OCI-LY3 (cell line): ENCODE results near the gene GRM4.

ENCODE experiments used
- H2AFZ ChIP-seq: fragments of 200-600, 300-600 bp; shearing (Covaris generic); 2 replicates; pipeline ENCODE4 v1.6.0; 2014; ENCODE audit warnings: antibody characterized with exemption, low read depth, low read length
- H3K27ac ChIP-seq: fragments of 200-600, 300-600 bp; sonication (generic); 2 replicates; pipeline ENCODE4 v1.5.1; 2014; ENCODE audit warnings: mild to moderate bottlenecking, low read length, moderate library complexity, mixed read lengths
- H3K27me3 ChIP-seq: fragments of 200-600, 300-600 bp; sonication (generic); 2 replicates; pipeline ENCODE4 v1.6.1; 2014; ENCODE audit warnings: low read depth, low read length, mixed read lengths
- H3K36me3 ChIP-seq: fragments of 200-600, 300-600 bp; sonication (generic); replicated peaks from 2 replicates; pipeline ENCODE3; 2014; ENCODE audit warnings: low read depth, low read length, mixed read lengths
- H3K4me1 ChIP-seq: fragments of 300-600, 200-600 bp; sonication (generic); 2 replicates; pipeline ENCODE4 v1.6.1; 2014; ENCODE audit warnings: low read length, mixed read lengths
- H3K4me2 ChIP-seq: fragments of 200-600, 300-600 bp; sonication (generic); 2 replicates; pipeline ENCODE4 v1.6.1; 2014; ENCODE audit warnings: low read length, mixed read lengths
- H3K4me3 ChIP-seq: fragments of 300-600, 200-600 bp; sonication (generic); 2 replicates; pipeline ENCODE4 v1.5.1; 2014; ENCODE audit warnings: antibody characterized with exemption, mild to moderate bottlenecking, low read length, moderate library complexity
- H3K79me2 ChIP-seq: fragments of 300-600, 200-600 bp; shearing (Covaris generic); 2 replicates; pipeline ENCODE4 v1.6.1; 2014; ENCODE audit warnings: mild to moderate bottlenecking, low read length, mixed read lengths
- H3K9ac ChIP-seq: fragments of 300-600, 200-600 bp; shearing (Covaris generic); 2 replicates; pipeline ENCODE4 v1.6.0; 2014; ENCODE audit warnings: mild to moderate bottlenecking, low read length, moderate library complexity
- H3K9me3 ChIP-seq: fragments of 200-600, 300-600 bp; shearing (Covaris generic); 2 replicates; pipeline ENCODE4 v1.6.1; 2014; ENCODE audit warnings: low read length, mixed read lengths; ENCODE audit not compliant: insufficient read depth
- H4K20me1 ChIP-seq: fragments of 200-600, 300-600 bp; sonication (generic); 2 replicates; pipeline ENCODE4 v1.6.1; 2016; ENCODE audit warnings: low read length, mixed read lengths; ENCODE audit not compliant: insufficient read depth
- EZH2phosphoT487 ChIP-seq: fragments of 200-600 bp; shearing (Covaris generic); IDR thresholded peaks from 2 replicates; pipeline ENCODE4 v1.6.1; 2018; ENCODE audit warnings: antibody characterized with exemption, mixed run types, low read depth
- TF ChIP-seq, protein P1 (sequence below): fragments of 200-600, 300-600 bp; sonication (generic); IDR thresholded peaks from 2 replicates; pipeline ENCODE4 v1.5.1; 2014; ENCODE audit warnings: antibody characterized with exemption, low read length, low read depth

GRM4 gene

DNA sequence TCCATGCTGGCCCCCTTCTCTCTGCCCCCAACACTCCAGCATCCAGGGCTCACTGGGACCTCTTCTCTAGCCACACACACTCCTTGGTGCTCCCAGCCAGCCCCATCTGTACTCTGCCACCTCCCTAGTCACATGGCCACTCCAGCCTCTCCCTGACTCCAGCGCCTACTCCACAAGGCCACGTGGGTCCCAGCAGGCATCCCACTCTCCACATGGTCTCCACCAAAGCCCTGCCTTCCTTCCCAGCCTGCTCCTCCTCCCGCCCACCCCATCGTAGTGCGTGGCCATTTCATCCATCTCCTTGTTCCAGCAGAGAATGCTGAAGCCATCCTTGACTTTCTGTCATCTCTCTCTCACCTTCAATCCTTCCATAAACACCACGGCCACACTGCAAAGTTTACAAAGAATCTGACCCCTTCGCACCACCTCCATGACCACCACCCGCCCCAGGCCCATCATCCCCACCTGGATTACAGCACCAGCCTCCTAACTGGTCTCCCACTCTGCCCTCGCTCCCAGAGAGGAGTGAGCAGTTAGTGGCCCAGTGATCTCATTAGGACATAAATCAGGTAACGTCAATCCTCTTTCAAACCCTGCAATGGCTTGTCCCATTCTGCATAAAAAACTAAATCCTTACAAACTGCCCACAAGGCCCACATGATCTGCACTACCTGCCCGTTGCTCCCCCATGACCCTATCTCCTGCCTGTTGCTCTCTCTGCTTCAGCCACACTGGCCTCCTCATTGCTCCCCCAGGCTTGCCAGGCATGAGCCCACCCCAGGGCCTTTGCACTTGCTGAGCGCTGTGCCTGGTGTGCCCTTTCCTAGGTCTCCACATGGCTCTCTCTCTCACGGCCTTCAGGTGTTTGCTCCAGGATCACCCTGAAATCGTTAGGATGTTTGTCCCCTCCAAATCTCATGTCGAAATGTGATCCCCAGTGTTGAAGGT is 96.2 kb downstream of the GRM4 start:
- H4K20me1 ChIP-seq = no peaks in the 10 kb centered on the region
- H3K9ac ChIP-seq = no peak overlapping the region
- no peak overlapping the region for H2AFZ ChIP-seq
- H3K4me3 ChIP-seq = no peak overlapping the region
- H3K9me3 ChIP-seq = no peaks in the 10 kb centered on the region
- H3K27ac ChIP-seq = no peak overlapping the region
- H3K27me3 ChIP-seq = no peaks in the 10 kb centered on the region
- H3K79me2 ChIP-seq = no peaks in the 10 kb centered on the region
- no peaks in the 10 kb centered on the region for H3K36me3 ChIP-seq
- no peak overlapping the region for H3K4me2 ChIP-seq
- H3K4me1 ChIP-seq = no peaks in the 10 kb centered on the region
- no peak for TF ChIP-seq EZH2phosphoT487
- TF ChIP-seq, protein P1, sequence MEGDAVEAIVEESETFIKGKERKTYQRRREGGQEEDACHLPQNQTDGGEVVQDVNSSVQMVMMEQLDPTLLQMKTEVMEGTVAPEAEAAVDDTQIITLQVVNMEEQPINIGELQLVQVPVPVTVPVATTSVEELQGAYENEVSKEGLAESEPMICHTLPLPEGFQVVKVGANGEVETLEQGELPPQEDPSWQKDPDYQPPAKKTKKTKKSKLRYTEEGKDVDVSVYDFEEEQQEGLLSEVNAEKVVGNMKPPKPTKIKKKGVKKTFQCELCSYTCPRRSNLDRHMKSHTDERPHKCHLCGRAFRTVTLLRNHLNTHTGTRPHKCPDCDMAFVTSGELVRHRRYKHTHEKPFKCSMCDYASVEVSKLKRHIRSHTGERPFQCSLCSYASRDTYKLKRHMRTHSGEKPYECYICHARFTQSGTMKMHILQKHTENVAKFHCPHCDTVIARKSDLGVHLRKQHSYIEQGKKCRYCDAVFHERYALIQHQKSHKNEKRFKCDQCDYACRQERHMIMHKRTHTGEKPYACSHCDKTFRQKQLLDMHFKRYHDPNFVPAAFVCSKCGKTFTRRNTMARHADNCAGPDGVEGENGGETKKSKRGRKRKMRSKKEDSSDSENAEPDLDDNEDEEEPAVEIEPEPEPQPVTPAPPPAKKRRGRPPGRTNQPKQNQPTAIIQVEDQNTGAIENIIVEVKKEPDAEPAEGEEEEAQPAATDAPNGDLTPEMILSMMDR = no peak

- H3K27me3 ChIP-seq = no peaks in the 10 kb centered on the region
- no peak overlapping the region for H3K27ac ChIP-seq
Measured at GRCh38 chr6:34047913-34048867, 97.7 kb downstream of the GRM4 start.

DNA sequence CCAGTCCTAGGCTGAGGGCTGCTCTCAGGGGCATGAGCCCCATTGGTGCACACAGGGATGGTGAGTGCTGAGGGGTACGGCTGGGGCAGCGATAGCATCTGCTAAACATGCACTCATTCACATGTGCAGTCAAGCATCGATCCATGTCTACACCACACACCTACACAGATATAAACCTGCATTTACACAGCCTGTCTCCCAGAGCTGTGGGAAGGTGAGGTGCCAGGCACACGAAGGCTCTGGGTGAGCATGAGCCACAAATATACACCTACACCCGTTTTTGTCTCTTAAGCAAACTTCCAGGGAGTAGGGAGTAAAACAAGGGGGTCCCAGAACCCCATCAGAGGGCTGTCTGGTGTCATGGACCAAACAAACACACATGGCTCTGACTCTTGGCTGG is 99.3 kb downstream of the GRM4 start:
- Histone ChIP-seq H3K27me3 (no peaks in the 10 kb centered on the region), H3K9me3 (no peaks in the 10 kb centered on the region), H4K20me1 (no peaks in the 10 kb centered on the region), H3K4me1 (no peaks in the 10 kb centered on the region), H3K79me2 (no peaks in the 10 kb centered on the region), H3K4me3 (no peak overlapping the region), H3K4me2 (no peak overlapping the region), H3K36me3 (no peaks in the 10 kb centered on the region), H3K27ac (no peak overlapping the region), H3K9ac (no peak overlapping the region), H2AFZ (no peak overlapping the region)
- no peak for TF ChIP-seq EZH2phosphoT487
- TF ChIP-seq, protein P1 = no peak

More at GRCh38 chr6:34047913-34048867, 97.7 kb downstream of the GRM4 start:
- Histone ChIP-seq H2AFZ (no peak overlapping the region), H3K9ac (no peak overlapping the region), H3K9me3 (no peaks in the 10 kb centered on the region), H4K20me1 (no peaks in the 10 kb centered on the region), H3K4me3 (no peak overlapping the region), H3K79me2 (no peaks in the 10 kb centered on the region), H3K36me3 (no peaks in the 10 kb centered on the region), H3K4me2 (no peak overlapping the region), H3K4me1 (no peaks in the 10 kb centered on the region)
- TF ChIP-seq, protein P1 = no peak
- TF ChIP-seq EZH2phosphoT487 = no peak

GRCh38 chr6:34045771-34046170 is 100.1 kb downstream of the GRM4 start:
- Histone ChIP-seq H3K9ac (no peak overlapping the region), H3K9me3 (no peaks in the 10 kb centered on the region), H4K20me1 (no peaks in the 10 kb centered on the region), H3K4me1 (no peaks in the 10 kb centered on the region), H3K27ac (no peak overlapping the region), H3K4me3 (no peak overlapping the region), H3K4me2 (no peak overlapping the region), H3K36me3 (no peaks in the 10 kb centered on the region), H2AFZ (no peak overlapping the region), H3K79me2 (no peaks in the 10 kb centered on the region), H3K27me3 (no peaks in the 10 kb centered on the region)
- TF ChIP-seq EZH2phosphoT487 = no peak
- TF ChIP-seq, protein P1 = no peak
